Panc1 (cell line): ENCODE measurements around the gene MYBBP1A. TPM values are rescaled to one million over a fixed set of nuclear protein-coding genes. Genes with fewer than 3 reads are reported as not detected.

ENCODE experiments used
- ATAC-seq: fragments of 200-7000 bp; cut with Tn5 transposase; 2 replicates; pipeline ENCODE4 v1.9.1; 2020; ENCODE audit warnings: mild to moderate bottlenecking, moderate library complexity
- BruUV-seq: library from RNA; stranded (reverse); fragments of 400-500 nt; replicated peaks from 2 replicates; lab custom pipeline; 2021; lab: Mats Ljungman, UMichigan
- CTCF ChIA-PET: fragments of 300-600 bp; sonication (Branson Sonifier 250); formaldehyde crosslinking; loops from one replicate; lab custom pipeline; 2022; ENCODE audit warnings: antibody characterized with exemption; lab: Charles Lee
- POLR2A ChIA-PET: fragments of 300-600 bp; sonication (Branson Sonifier 250); formaldehyde crosslinking; loops from one replicate; lab custom pipeline; 2022; ENCODE audit warnings: antibody characterized with exemption; lab: Charles Lee
- DNase-seq: peaks from one replicate; pipeline ENCODE4 v3.0.0-alpha.2; 2010; ENCODE audit warnings: low read depth, low spot score
- H3K27ac ChIP-seq: 2 replicates; pipeline ENCODE4 v1.5.1; 2011; ENCODE audit warnings: mild to moderate bottlenecking, low read length, inconsistent platforms
- H3K27me3 ChIP-seq: fragments of 200-500 bp; sonication (Bioruptor generic); 2 replicates; pipeline ENCODE4 v1.6.0; 2014; ENCODE audit warnings: low read length, inconsistent platforms; ENCODE audit not compliant: control insufficient read depth, insufficient read depth
- H3K36me3 ChIP-seq: fragments of 200-500 bp; sonication (Bioruptor generic); 2 replicates; pipeline ENCODE4 v1.5.1; 2014; ENCODE audit warnings: inconsistent platforms, mild to moderate bottlenecking, low read length, moderate library complexity; ENCODE audit not compliant: control insufficient read depth, insufficient read depth
- H3K4me1 ChIP-seq: 2 replicates; pipeline ENCODE4 v1.5.1; 2011; ENCODE audit warnings: inconsistent platforms, mild to moderate bottlenecking, low read length, moderate library complexity; ENCODE audit not compliant: control insufficient read depth, insufficient read depth
- H3K4me3 ChIP-seq, 2 experiments: 2 replicates each; pipeline ENCODE4 v1.5.1; 2011 to 2012; ENCODE audit warnings: low read depth in 2 of 2, low read length in 2 of 2, mild to moderate bottlenecking in 2 of 2, inconsistent platforms in 1 of 2, moderate library complexity in 1 of 2
- H3K9me3 ChIP-seq: fragments of 200-500 bp; sonication (Bioruptor generic); 2 replicates; pipeline ENCODE4 v1.5.1; 2014; ENCODE audit warnings: low read depth, mild to moderate bottlenecking, inconsistent platforms, low read length, moderate library complexity; ENCODE audit not compliant: control insufficient read depth, insufficient read depth
- POLR2AphosphoS5 ChIP-seq: IDR thresholded peaks from 2 replicates; pipeline ENCODE4 v1.6.1; 2012; ENCODE audit warnings: mild to moderate bottlenecking, low read depth, low read length, moderate library complexity
- SIN3A ChIP-seq: IDR thresholded peaks from 2 replicates; pipeline ENCODE4 v1.6.1; 2012; ENCODE audit warnings: low read depth, mild to moderate bottlenecking, low read length, moderate library complexity, borderline replicate concordance; ENCODE audit not compliant: insufficient read depth
- TCF7L2 ChIP-seq: IDR thresholded peaks from 2 replicates; pipeline ENCODE4 v1.6.1; 2011; ENCODE audit warnings: mild to moderate bottlenecking, low read depth, low read length, inconsistent platforms
- in situ Hi-C: cut with HindIII; loops from 2 replicates; pipeline ENCODE4 v1.10.0; 2016; ENCODE audit warnings: low sequenced_read_pairs, low pct_unique_long_range_greater_than_20kb
- intact Hi-C: fragments of 100-400 bp; cut with micrococcal nuclease; formaldehyde crosslinking; loops from one replicate; pipeline ENCODE4 v1.10.0; 2022; ENCODE audit not compliant: unreplicated experiment
- total RNA-seq: library from RNA; stranded (reverse); gene quantifications from one replicate; pipeline ENCODE4 v1.2.1, GENCODE V29; 2021; ENCODE audit not compliant: unreplicated experiment
- TF ChIP-seq, protein P1 (sequence below), 2 experiments: IDR thresholded peaks; 2 replicates each; pipeline ENCODE4 v1.6.1; 2011 to 2012; ENCODE audit warnings: low read depth in 2 of 2, control low read depth in 1 of 2, low read length in 1 of 2, mild to moderate bottlenecking in 1 of 2, moderate library complexity in 1 of 2; ENCODE audit not compliant: insufficient read depth in 1 of 2
- TF ChIP-seq, protein P2 (sequence below): fragments of 450-650 bp; IDR thresholded peaks from 2 replicates; pipeline ENCODE4 v1.5.1; 2017; ENCODE audit warnings: mild to moderate bottlenecking

The MYBBP1A gene
- total RNA-seq, 1 experiment from 2014 or later: 95.6 TPM

DNA sequence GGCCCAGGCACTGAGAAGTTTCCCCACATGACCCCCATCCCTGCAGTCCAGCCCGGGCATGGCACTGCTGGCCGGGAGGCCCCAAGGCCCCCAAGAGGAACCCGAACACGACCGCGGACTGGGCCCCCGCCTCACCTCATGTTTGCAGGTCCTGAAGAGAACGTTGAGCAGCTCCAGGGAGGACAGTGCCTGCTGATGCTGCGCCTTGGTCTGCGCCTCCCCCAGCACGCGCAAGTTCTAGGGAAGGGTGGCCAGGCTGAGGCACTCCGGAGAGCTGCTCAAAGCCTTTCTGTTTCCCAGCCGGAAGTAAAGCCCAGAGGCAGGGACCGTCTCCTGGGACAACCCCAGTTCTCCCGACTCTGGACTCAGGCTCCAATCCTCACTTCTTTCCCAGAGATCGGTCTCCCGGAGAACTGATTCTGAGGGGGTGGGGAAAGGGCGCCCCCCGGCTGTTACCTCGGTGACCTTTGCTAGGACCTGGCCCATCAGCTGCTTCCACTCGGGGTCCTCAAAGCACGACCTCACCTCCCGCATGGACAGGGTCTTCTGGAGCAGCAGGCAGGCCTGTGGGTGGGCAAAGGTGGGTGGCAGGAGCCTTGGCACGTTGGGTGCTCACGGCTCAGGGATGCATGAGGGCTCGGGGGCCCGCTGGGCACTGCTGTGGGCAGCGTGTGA lies 13.7 kb downstream of the MYBBP1A start:
- Histone ChIP-seq H3K4me3 (no peak overlapping the region), H3K27ac (no peak overlapping the region), H3K4me1 (peaks cover 18% of the 10 kb centered on the region), H3K36me3 (peaks cover 3% of the 10 kb centered on the region; the same call in 1 of the 2 replicates), H3K27me3 (no peaks in the 10 kb centered on the region), H3K9me3 (no peaks in the 10 kb centered on the region)
- intact Hi-C loops (no loop called here), in situ Hi-C loops (no loop called here)
- TF ChIP-seq SIN3A: no peak
- TF ChIP-seq POLR2AphosphoS5: no peak
- TF ChIP-seq, protein P1, sequence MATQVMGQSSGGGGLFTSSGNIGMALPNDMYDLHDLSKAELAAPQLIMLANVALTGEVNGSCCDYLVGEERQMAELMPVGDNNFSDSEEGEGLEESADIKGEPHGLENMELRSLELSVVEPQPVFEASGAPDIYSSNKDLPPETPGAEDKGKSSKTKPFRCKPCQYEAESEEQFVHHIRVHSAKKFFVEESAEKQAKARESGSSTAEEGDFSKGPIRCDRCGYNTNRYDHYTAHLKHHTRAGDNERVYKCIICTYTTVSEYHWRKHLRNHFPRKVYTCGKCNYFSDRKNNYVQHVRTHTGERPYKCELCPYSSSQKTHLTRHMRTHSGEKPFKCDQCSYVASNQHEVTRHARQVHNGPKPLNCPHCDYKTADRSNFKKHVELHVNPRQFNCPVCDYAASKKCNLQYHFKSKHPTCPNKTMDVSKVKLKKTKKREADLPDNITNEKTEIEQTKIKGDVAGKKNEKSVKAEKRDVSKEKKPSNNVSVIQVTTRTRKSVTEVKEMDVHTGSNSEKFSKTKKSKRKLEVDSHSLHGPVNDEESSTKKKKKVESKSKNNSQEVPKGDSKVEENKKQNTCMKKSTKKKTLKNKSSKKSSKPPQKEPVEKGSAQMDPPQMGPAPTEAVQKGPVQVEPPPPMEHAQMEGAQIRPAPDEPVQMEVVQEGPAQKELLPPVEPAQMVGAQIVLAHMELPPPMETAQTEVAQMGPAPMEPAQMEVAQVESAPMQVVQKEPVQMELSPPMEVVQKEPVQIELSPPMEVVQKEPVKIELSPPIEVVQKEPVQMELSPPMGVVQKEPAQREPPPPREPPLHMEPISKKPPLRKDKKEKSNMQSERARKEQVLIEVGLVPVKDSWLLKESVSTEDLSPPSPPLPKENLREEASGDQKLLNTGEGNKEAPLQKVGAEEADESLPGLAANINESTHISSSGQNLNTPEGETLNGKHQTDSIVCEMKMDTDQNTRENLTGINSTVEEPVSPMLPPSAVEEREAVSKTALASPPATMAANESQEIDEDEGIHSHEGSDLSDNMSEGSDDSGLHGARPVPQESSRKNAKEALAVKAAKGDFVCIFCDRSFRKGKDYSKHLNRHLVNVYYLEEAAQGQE (IDR thresholded peaks at IDR 0.05; ENCODE audit: insufficient read depth in 1 of 2, low read depth in 2 of 2, low read length in 1 of 2): no peak
- TF ChIP-seq, protein P2, sequence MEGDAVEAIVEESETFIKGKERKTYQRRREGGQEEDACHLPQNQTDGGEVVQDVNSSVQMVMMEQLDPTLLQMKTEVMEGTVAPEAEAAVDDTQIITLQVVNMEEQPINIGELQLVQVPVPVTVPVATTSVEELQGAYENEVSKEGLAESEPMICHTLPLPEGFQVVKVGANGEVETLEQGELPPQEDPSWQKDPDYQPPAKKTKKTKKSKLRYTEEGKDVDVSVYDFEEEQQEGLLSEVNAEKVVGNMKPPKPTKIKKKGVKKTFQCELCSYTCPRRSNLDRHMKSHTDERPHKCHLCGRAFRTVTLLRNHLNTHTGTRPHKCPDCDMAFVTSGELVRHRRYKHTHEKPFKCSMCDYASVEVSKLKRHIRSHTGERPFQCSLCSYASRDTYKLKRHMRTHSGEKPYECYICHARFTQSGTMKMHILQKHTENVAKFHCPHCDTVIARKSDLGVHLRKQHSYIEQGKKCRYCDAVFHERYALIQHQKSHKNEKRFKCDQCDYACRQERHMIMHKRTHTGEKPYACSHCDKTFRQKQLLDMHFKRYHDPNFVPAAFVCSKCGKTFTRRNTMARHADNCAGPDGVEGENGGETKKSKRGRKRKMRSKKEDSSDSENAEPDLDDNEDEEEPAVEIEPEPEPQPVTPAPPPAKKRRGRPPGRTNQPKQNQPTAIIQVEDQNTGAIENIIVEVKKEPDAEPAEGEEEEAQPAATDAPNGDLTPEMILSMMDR: no peak; the same call in 1 of the 2 replicates
- TF ChIP-seq TCF7L2: no peak
- no TSS peak for BruUV-seq
- ChIA-PET CTCF (no interaction called here), POLR2A (no interaction called here)
- DNase-seq: no peak
- ATAC-seq: no peak

DNA sequence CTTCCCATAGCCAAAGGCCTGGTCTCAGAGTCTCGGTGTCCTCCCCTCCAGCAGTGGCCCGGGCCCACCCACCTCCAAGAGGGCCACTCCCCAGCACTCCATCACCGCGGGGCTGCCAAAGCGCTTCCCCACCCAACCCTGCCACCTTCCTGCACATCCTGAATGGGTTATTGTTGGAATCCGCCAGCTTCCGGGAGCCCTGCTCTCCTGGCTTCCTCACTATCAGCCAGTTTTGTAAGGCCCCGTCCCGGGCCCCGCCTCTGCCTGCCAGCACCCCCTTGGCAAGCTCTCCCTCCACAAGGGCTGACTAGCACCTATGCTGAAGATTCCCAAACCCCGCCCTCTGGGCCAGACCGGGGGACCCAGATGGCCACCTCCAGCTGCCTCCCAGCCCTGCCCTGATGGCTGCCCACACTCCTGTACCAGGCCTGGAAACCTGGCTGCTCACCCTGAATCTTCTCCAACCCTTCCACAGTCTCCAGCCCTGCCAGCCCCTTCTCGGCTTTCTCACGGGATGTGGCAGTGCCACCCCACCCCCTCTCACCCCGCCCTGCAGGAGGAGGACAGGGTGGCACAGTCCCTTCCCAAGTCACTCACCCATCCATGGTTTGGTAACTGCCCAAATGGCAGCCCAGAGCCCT lies 14.4 kb downstream of the MYBBP1A start:
- Histone ChIP-seq H3K4me3 (no peak overlapping the region), H3K4me1 (peaks cover 19% of the 10 kb centered on the region), H3K36me3 (peaks cover 3% of the 10 kb centered on the region; the same call in 1 of the 2 replicates), H3K27me3 (no peaks in the 10 kb centered on the region), H3K27ac (no peak overlapping the region), H3K9me3 (no peaks in the 10 kb centered on the region)
- in situ Hi-C loops: no loop called here
- no TSS peak for BruUV-seq
- ATAC-seq (no peak), DNase-seq (no peak)
- intact Hi-C loops: no loop called here
- TF ChIP-seq, protein P1 (IDR thresholded peaks at IDR 0.05; ENCODE audit: insufficient read depth in 1 of 2, low read depth in 2 of 2, low read length in 1 of 2): no peak
- TF ChIP-seq SIN3A: no peak
- TF ChIP-seq TCF7L2: no peak
- TF ChIP-seq POLR2AphosphoS5: no peak
- TF ChIP-seq, protein P2: no peak
- ChIA-PET POLR2A (no interaction called here), CTCF (no interaction called here)
